B cell (primary cell): ENCODE data around the gene EPHA10. TPM values are rescaled to one million over a fixed set of nuclear protein-coding genes. Genes with fewer than 3 reads are reported as not detected.

Source experiments
- ATAC-seq: fragments of 200-7000 bp; cut with Tn5 transposase; one replicate; pipeline ENCODE4 v1.10.0; 2021; ENCODE audit warnings: low read depth, mild to moderate bottlenecking, moderate number of reproducible peaks, moderate library complexity
- CTCF ChIA-PET: fragments of 350-600 bp; sonication (Branson Sonifier 250); formaldehyde crosslinking; loops from one replicate; lab custom pipeline; 2021; ENCODE audit warnings: antibody characterized with exemption, inconsistent platforms; lab: Charles Lee
- POLR2A ChIA-PET: fragments of 350-600 bp; sonication (Branson Sonifier 250); formaldehyde crosslinking; loops from one replicate; lab custom pipeline; 2021; ENCODE audit warnings: antibody characterized with exemption; lab: Charles Lee
- DNase-seq: peaks from one replicate; pipeline ENCODE4 v3.0.0; 2013
- H2AFZ ChIP-seq: 2 replicates; pipeline ENCODE4 v1.6.1; 2012; ENCODE audit warnings: mild to moderate bottlenecking, low read depth, low read length; ENCODE audit not compliant: insufficient read depth, poor library complexity, severe bottlenecking
- H3K27ac ChIP-seq, 2 donors: 1 replicate in 1 of 2; 2 replicates in 1 of 2; pipeline ENCODE4 v1.5.1; 2012 to 2013; ENCODE audit warnings: low read length in 2 of 2, mild to moderate bottlenecking in 2 of 2, moderate library complexity in 1 of 2
- H3K27me3 ChIP-seq, 4 experiments: fragments of 200-600 bp in 1 of 4; sonication (generic) in 1 of 4; replicated peaks in 1 of 4; 1 replicate in 2 of 4; 2 replicates in 2 of 4; pipeline versions ENCODE4 v1.6.1 to v1.7.0; 2013 to 2016; ENCODE audit warnings: low read length in 3 of 4, mild to moderate bottlenecking in 2 of 4, mixed read lengths in 1 of 4, moderate library complexity in 1 of 4; ENCODE audit not compliant: insufficient read depth in 4 of 4, control insufficient read depth in 3 of 4; ENCODE audit errors: control extremely low read depth in 1 of 4
- H3K36me3 ChIP-seq, 2 experiments: replicated peaks in 1 of 2; 1 replicate in 1 of 2; 2 replicates in 1 of 2; pipeline versions ENCODE4 v1.6.1 to v1.7.1; 2013; ENCODE audit warnings: low read length in 1 of 2; ENCODE audit not compliant: insufficient read depth in 2 of 2, control insufficient read depth in 1 of 2; ENCODE audit errors: control extremely low read depth in 1 of 2, extremely low read depth in 1 of 2
- H3K4me1 ChIP-seq, 2 donors: fragments of 200-600 bp in 1 of 2; sonication (generic) in 1 of 2; 1 replicate in 1 of 2; 2 replicates in 1 of 2; pipeline versions ENCODE4 v1.5.1 to v1.6.1; 2013 to 2017; ENCODE audit warnings: low read length in 2 of 2; ENCODE audit not compliant: control insufficient read depth in 2 of 2, insufficient read depth in 2 of 2
- H3K4me2 ChIP-seq: replicated peaks from 2 replicates; pipeline ENCODE3; 2012; ENCODE audit warnings: mild to moderate bottlenecking, low read depth, low read length; ENCODE audit not compliant: poor library complexity, severe bottlenecking
- H3K4me3 ChIP-seq, 5 experiments: fragments of 200-600 bp in 1 of 5; sonication (generic) in 1 of 5; 1 replicate in 3 of 5; 2 replicates in 2 of 5; pipeline versions ENCODE4 v1.5.1 to v1.7.0; 2011 to 2016; ENCODE audit warnings: low read length in 4 of 5, mild to moderate bottlenecking in 4 of 5, low read depth in 2 of 5, control low read depth in 1 of 5, moderate library complexity in 1 of 5; ENCODE audit not compliant: insufficient read depth in 1 of 5; ENCODE audit errors: control extremely low read depth in 1 of 5, extremely low read depth in 1 of 5
- H3K79me2 ChIP-seq: fragments of 200-600 bp; sonication (generic); one replicate; pipeline ENCODE4 v1.6.0; 2016; ENCODE audit warnings: low read length; ENCODE audit not compliant: control insufficient read depth, insufficient read depth
- H3K9ac ChIP-seq: fragments of 200-600 bp; sonication (generic); 2 replicates; pipeline ENCODE4 v1.6.1; 2017; ENCODE audit warnings: mild to moderate bottlenecking, low read length, moderate library complexity
- H3K9me3 ChIP-seq, 3 donors: one replicate each; pipeline versions ENCODE4 v1.6.1 to v1.7.1; 2013; ENCODE audit warnings: low read length in 2 of 3; ENCODE audit not compliant: control insufficient read depth in 2 of 3, insufficient read depth in 1 of 3; ENCODE audit errors: control extremely low read depth in 1 of 3
- H4K20me1 ChIP-seq: 2 replicates; pipeline ENCODE4 v1.6.0; 2012; ENCODE audit warnings: mild to moderate bottlenecking, low read length; ENCODE audit not compliant: insufficient read depth, control insufficient read depth, poor library complexity, severe bottlenecking
- H3K27ac Mint-ChIP-seq: one replicate; pipeline ENCODE4 v1.8.0; 2021; ENCODE audit warnings: mixed read lengths
- H3K27me3 Mint-ChIP-seq: one replicate; pipeline ENCODE4 v1.8.0; 2021; ENCODE audit warnings: mixed read lengths
- H3K4me1 Mint-ChIP-seq: one replicate; pipeline ENCODE4 v1.8.0; 2021; ENCODE audit warnings: mixed read lengths
- H3K4me3 Mint-ChIP-seq: one replicate; pipeline ENCODE4 v1.8.0; 2021; ENCODE audit warnings: mixed read lengths
- H3K9me3 Mint-ChIP-seq: one replicate; pipeline ENCODE4 v1.8.0; 2022; ENCODE audit warnings: mixed read lengths; ENCODE audit not compliant: insufficient read depth
- CTCF ChIP-seq: fragments of 200-600 bp; IDR thresholded peaks from one replicate; pipeline ENCODE4 v1.8.0; 2022; ENCODE audit warnings: antibody characterized with exemption, mild to moderate bottlenecking
- EZH2 ChIP-seq: IDR thresholded peaks from 2 replicates; pipeline ENCODE4 v1.6.1; 2012; ENCODE audit warnings: borderline replicate concordance, low read depth, mild to moderate bottlenecking, moderate library complexity, low read length; ENCODE audit not compliant: insufficient read depth, poor library complexity, severe bottlenecking
- WGBS: methylation state at CpG from one replicate; pipeline ENCODE4 v1.1.5; 2013; ENCODE audit warnings: missing lambda C conversion rate; ENCODE audit not compliant: insufficient coverage; 5-methylcytosine and 5-hydroxymethylcytosine counted together
- intact Hi-C: fragments of 100-400 bp; cut with micrococcal nuclease; formaldehyde crosslinking; loops from one replicate; pipeline ENCODE4 v1.10.0; 2022
- polyA plus RNA-seq: library from polyadenylated mRNA; depleted of rRNA; stranded (reverse); fragments of >200 nt; gene quantifications from 2 replicates; pipeline ENCODE4 v1.2.3, GENCODE V29; 2012
- total RNA-seq, 2 donors: library from RNA; stranded (reverse); fragments of 120-200 nt in 1 of 2; gene quantifications; 1 replicate in 1 of 2; 2 replicates in 1 of 2; pipeline versions ENCODE4 v1.2.3 to v1.2.4, GENCODE V29; 2013 to 2022

EPHA10 gene
- total and polyA plus RNA-seq, 2 donors (not counting 1 experiment from before 2014, with no cell fraction given), result 0.39 to 0.94 TPM

DNA sequence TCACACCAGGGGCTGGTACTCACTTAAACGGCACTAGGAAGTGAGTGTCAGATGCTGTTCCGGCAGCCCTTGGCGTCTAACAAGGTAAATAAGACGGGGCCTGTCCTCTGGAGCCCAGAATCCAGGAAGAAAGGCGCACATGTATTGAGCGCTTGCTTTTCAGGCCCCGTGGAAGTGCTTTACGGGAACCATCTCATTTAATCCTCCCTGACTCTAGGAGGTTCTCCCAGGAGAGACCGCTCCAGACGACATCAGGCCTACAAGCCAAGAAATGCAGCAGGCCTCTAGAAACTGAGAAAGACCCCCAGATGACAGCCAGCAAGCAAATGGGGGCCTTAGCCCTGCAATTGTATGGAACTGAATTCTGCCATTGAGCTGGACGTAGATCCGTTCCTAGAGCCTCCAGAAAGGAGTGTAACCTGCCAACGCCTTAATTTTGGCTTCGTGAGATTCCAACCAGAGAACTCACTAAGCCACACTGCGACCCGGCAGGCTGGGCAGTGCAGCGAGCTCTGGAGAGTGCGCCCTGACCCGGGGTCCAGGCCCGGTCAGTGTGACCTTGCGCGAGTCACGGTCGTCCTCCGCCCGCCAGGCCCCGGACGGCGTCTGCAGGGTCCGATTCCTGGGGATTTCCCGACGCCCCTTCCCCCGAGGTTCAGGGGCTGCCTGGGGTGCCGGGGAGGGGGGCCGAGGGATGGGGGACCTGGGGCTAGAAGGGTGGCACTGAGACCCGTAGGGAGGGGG is 28.2 kb upstream of the EPHA10 start:
- Histone ChIP-seq H3K9me3 (no peaks in the 10 kb centered on the region), H3K4me1 (peaks cover 15 to 18% of the 10 kb centered on the region in 2 donors), H3K9ac (peak overlapping the region; percentile 35), H2AFZ (peak overlapping the region; percentile 84), H3K4me3 (peak overlapping the region in 4 of 5 experiments; percentile 40 to 66 (median 62)), H3K27me3 (peaks cover 0 to 24% (median 1%) of the 10 kb centered on the region in 4 experiments), H3K36me3 (peaks cover 0 to 2% of the 10 kb centered on the region in 2 experiments), H3K79me2 (no peaks in the 10 kb centered on the region), H3K27ac (no peak overlapping the region), H3K4me2 (peak overlapping the region; percentile 93), H4K20me1 (peaks cover 11% of the 10 kb centered on the region)
- DNase-seq (no peak), ATAC-seq (no peak)
- Mint-ChIP-seq H3K4me3 (peak overlapping the region; percentile 77), H3K27ac (peak overlapping the region; percentile 6), H3K27me3 (peaks cover 18% of the 10 kb centered on the region), H3K4me1 (peaks cover 18% of the 10 kb centered on the region), H3K9me3 (no peaks in the 10 kb centered on the region)
- 41% methylated on average over 29 of the region's 36 CpGs for whole genome bisulfite sequencing
- intact Hi-C loops, result loop anchor here (5.0 kb wide), 1 partner anchor 101 kb away; the partner anchor contains the start of gene CDCA8
- no peak for TF ChIP-seq CTCF
- no peak for TF ChIP-seq EZH2
- POLR2A ChIA-PET, result interaction anchor here (0.6 kb wide), 1 partner anchor 15 kb away, joined by 4 read pairs; the partner anchor contains the start of gene YRDC
- CTCF ChIA-PET, result interaction anchor here (0.9 kb wide), 1 partner anchor 15 kb away, joined by 6 read pairs; the partner anchor contains the start of genes C1orf122 and YRDC

DNA sequence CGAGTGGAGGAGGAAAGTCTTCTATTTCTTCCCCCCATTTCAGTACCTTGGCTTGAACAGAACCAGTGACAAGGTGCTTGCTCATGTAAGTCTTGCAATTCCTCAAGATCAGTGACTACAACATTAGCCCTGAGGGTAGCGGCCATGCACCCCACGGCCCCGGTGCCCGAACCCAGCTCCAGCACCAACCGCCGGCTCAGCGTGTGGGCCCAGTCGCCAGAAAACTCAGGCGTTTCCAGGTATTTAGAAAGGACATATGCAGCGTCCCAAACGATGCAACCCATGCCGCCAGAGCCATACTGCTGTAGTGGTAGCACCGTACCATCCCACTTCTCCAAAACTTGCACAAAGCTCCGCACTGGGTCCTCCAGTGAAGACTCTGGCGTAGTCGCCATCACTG is 17.6 kb upstream of the EPHA10 start:
- Mint-ChIP-seq H3K27me3 (peaks cover 17% of the 10 kb centered on the region), H3K9me3 (no peaks in the 10 kb centered on the region), H3K27ac (no peak overlapping the region), H3K4me3 (no peak overlapping the region), H3K4me1 (peaks cover 2% of the 10 kb centered on the region)
- no peak for ATAC-seq
- Histone ChIP-seq H3K27ac (no peak overlapping the region), H3K4me3 (no peak overlapping the region), H3K36me3 (no peaks in the 10 kb centered on the region), H3K27me3 (no peaks in the 10 kb centered on the region), H3K79me2 (no peaks in the 10 kb centered on the region), H2AFZ (no peak overlapping the region), H4K20me1 (no peaks in the 10 kb centered on the region), H3K4me2 (no peak overlapping the region), H3K4me1 (no peaks in the 10 kb centered on the region), H3K9ac (no peak overlapping the region), H3K9me3 (no peaks in the 10 kb centered on the region)
- WGBS, result 84% methylated on average over 12 of the region's 17 CpGs
- intact Hi-C loops, result no loop called here
- ChIA-PET POLR2A (no interaction called here), CTCF (no interaction called here)
- no peak for DNase-seq
- TF ChIP-seq EZH2 (no peak), CTCF (no peak)
